Superior temporal gyrus (tissue), 1 donor: ENCODE measurements around the gene TPPP.

ENCODE experiments used
- DNase-seq: peaks from one replicate; pipeline ENCODE4 v3.0.0-alpha.2; 2016; ENCODE audit errors: extremely low spot score

Gene TPPP

GRCh38 chr5:624951-625230, 68.3 kb downstream of the TPPP start:
- DNase-seq = no peak

- no peak for DNase-seq
Observed at GRCh38 chr5:624118-624950, 68.8 kb downstream of the TPPP start.

- no peak for DNase-seq
Observed at GRCh38 chr5:623531-623930, 69.6 kb downstream of the TPPP start.

DNA sequence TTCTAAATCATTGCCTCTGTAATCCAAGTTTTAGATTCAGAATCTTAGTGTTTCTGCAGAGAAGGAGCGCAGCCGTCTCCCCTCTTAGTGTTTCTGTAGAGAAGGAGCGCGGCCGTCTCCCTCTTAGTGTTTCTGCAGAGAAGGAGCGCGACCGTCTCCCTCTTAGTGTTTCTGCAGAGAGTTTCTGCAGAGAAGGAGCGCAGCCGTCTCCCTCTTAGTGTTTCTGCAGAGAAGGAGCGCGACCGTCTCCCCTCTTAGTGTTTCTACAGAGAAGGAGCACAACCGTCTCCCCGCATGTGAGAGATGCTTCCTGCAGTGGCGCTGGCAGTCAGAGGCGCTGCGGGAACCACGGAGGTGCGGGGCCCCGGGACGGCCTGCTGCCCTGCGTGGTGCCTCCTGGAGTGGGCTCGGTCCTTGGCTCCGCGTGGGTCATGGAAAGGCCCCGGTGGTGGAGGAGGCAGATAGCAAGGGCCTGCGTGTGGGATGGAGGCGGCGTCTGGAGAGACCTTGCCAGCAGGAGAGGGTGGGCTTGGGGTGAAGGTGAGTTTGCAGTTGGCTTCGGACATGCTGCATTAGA, 70.1 kb downstream of the TPPP start:
- no peak for DNase-seq

DNA sequence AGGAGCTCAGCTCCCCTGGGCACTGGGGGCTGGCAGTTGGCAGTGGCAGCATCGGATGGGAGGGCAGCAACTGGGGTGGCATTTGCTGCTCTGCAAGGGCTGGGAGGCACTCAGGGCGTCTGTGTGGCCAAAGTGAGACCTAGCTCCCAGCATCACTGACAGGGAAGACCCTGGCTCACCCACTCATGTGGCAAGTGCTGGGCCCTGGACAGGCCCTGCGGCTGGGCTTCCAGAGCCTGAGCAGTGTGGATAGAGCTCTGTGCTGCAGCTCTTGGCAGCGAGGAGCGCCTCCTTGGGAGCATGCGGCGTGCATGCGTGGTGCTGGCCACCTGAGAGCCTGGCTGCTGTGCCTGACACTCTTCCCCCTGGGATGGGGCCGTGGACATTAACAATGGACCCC, 70.8 kb downstream of the TPPP start:
- DNase-seq = no peak

- DNase-seq = no peak
Observed at GRCh38 chr5:621341-621761, 71.8 kb downstream of the TPPP start.

GRCh38 chr5:620586-621180, 72.5 kb downstream of the TPPP start:
- DNase-seq = no peak

DNA sequence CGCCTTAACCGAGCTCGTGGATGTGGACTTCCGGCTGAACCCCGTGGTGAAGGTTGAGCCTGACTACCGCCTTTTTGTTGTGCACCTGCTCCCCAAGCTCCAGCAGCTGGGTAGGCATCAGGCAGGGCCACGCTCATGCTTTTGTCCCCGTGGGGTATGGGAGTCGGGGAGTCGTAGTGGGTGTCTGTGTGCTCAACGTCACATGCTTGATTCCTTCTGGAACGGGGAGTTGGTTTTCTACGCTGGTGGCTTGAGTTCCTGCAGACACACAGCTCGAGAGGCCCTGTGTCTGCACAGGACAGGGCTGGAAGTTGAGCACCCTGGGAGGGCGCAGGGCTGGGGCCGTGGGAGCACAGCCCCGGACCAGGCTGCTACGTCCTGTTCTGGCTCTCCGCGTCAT, 73.0 kb downstream of the TPPP start:
- DNase-seq = no peak

DNA sequence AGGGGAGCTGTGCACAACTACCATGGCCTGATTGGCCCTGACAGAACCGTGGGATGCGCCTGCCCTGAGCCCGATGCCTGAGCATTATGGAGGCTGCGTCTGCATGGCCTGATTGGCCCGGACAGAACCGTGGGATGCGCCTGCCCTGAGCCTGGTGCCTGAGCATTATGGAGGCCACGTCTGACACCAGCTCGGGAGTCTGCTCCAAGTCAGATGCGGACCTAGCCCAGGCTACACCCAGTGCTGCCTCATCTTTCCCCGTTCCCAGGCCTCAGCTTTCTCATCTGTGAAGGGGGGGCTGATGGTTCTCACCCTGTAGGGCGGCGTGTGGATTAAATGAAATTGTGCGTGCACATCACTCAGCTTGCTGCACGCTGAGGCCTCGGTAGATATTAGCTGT, 73.7 kb downstream of the TPPP start:
- no peak for DNase-seq

GRCh38 chr5:618450-618849, 74.7 kb downstream of the TPPP start:
- no peak for DNase-seq

- no peak for DNase-seq
Observed at GRCh38 chr5:617896-618295, 75.3 kb downstream of the TPPP start.

- no peak for DNase-seq
Observed at GRCh38 chr5:616484-617039, 76.6 kb downstream of the TPPP start.

- no peak for DNase-seq
Observed at GRCh38 chr5:612498-613424, 80.4 kb downstream of the TPPP start.

GRCh38 chr5:611731-612486, 81.2 kb downstream of the TPPP start, which contains the start of gene CEP72:
Gene CEP72, plus strand, starts transcription at chr5:612340. Its CDS starts 22 bp downstream, at chr5:612362.
- peak; percentile 84 for DNase-seq

DNA sequence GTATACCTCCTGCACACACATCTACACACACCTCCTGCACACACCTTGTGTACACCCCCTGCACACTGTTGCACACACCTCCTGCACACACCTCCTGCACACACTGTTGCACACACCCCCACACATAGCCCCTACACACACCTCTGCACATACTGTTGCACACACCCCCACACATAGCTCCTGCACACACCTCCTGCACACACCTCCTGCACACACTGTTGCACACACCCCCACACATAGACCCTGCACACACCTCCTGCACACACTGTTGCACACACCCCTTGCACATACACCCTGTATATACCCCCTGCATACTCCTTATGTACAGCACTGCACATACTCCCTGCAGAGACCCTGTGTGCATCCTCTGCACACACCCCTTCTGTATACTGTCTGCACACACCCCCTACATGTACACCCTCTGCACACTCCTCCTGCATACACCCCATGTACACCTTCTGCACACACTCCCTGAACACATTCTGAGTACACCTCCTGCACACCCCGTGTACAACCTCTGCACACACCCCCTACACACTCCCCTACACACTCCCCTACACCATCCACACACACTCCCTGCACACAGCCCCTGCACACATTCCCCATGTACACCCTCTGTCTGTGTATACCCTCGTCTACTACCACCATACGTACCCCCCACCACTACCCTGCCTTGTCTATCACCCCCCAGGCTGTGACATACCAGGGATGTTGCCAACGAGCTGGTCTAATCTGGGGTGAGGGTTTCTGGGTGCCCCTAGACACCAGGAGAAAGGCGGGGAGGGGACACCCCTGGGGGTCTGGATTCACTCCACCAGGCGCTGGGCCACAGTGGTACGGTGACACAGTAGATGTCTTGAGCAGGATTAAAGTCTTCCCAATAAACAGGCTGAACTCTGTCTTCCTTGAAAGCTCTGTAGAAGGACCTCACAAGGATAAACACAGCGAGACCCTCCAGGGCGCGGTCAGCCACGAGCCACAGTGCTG, 82.1 kb downstream of the TPPP start:
- peak; percentile 10 for DNase-seq

GRCh38 chr5:610011-610743, 83.0 kb downstream of the TPPP start:
- DNase-seq = no peak
